Large intestine (tissue), 3 donors: ENCODE data around the gene ELMO2. TPM values are rescaled to one million over a fixed set of nuclear protein-coding genes. Genes with fewer than 3 reads are reported as not detected.

ENCODE experiments used
- DNase-seq, 2 donors: peaks; one replicate each; pipeline versions ENCODE4 v3.0.0 to v3.0.0-alpha.2; 2013
- H3K27ac ChIP-seq: one replicate; pipeline ENCODE4 v1.5.1; 2013; ENCODE audit warnings: low read length
- H3K27me3 ChIP-seq: 2 replicates; pipeline ENCODE4 v1.6.1; 2013; ENCODE audit warnings: low read length; ENCODE audit not compliant: control insufficient read depth, insufficient read depth
- H3K36me3 ChIP-seq: 2 replicates; pipeline ENCODE4 v1.6.1; 2013; ENCODE audit warnings: low read length; ENCODE audit not compliant: control insufficient read depth, insufficient read depth
- H3K4me1 ChIP-seq: one replicate; pipeline ENCODE4 v1.6.1; 2013; ENCODE audit warnings: low read length; ENCODE audit not compliant: control insufficient read depth, insufficient read depth
- H3K4me3 ChIP-seq: one replicate; pipeline ENCODE4 v1.5.1; 2013; ENCODE audit warnings: low read length
- H3K9me3 ChIP-seq: one replicate; pipeline ENCODE4 v1.6.1; 2013; ENCODE audit warnings: mild to moderate bottlenecking, low read depth, low read length, moderate library complexity; ENCODE audit not compliant: control insufficient read depth
- WGBS: methylation state at CpG from one replicate; pipeline ENCODE4 v1.1.5; 2013; ENCODE audit warnings: low lambda C conversion rate; ENCODE audit not compliant: insufficient coverage; 5-methylcytosine and 5-hydroxymethylcytosine counted together
- polyA plus RNA-seq: library from polyadenylated mRNA; unstranded; fragments of 120-200 nt; gene quantifications from one replicate; pipeline ENCODE4 v1.2.1, GENCODE V29; 2013

ELMO2 gene
- polyA plus RNA-seq, 1 donor: 40.2 TPM

GRCh38 chr20:46367967-46368901 is 38.2 kb downstream of the ELMO2 start:
- Histone ChIP-seq H3K9me3 (no peaks in the 10 kb centered on the region), H3K27me3 (no peaks in the 10 kb centered on the region), H3K27ac (peak overlapping the region; percentile 53), H3K4me3 (no peak overlapping the region), H3K4me1 (peaks cover 12% of the 10 kb centered on the region), H3K36me3 (peaks cover 73% of the 10 kb centered on the region)
- peak; percentile 77 to 84 for DNase-seq
- no CpG with 5 or more reads among the region's 6 CpGs for WGBS

DNA sequence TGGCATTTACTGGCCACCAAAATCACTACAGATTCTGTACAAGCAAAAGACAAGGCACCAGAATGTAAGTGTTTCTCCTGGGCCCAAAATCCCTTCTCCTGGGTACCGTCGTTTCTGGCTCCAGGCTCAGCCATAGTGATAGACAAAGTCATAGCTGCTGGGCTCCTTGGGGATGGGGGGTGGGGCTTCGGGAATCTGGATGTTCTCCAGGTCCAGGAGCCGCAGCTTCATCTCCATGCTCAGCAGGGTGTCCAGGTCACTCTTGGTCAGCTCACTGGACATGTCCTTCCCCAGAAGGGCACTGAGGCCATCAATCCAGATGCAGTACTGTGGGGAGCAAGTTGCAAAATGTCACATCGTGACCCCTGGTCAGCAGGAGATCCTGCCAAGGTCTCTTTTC is 39.2 kb downstream of the ELMO2 start:
- H3K4me3 ChIP-seq: no peak overlapping the region
- peaks cover 16% of the 10 kb centered on the region for H3K4me1 ChIP-seq
- peaks cover 70% of the 10 kb centered on the region for H3K36me3 ChIP-seq
- no peaks in the 10 kb centered on the region for H3K27me3 ChIP-seq
- no peaks in the 10 kb centered on the region for H3K9me3 ChIP-seq
- H3K27ac ChIP-seq: no peak overlapping the region
- no peak for DNase-seq
- WGBS: no CpG with 5 or more reads among the region's 5 CpGs

DNA sequence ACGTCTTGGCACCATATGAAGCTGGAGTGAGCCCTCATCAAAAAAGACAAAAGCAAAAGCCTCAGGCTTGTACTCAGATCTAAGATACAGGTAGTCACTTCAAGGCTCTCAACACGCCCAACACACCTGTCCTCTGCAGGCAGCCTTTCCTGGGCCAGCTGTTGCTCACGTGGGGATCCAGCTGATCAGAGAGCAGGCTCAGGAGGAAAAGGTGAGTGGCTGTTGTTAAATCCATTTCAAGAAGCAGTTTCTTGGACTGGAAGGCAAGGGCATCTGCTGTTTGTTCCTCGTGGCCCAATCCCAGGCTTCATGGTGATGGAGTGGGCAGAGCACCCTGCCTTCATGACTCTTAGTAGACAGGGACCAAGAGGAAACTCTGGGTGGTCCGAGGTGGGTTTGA is 39.6 kb downstream of the ELMO2 start:
- WGBS: no CpG with 5 or more reads among the region's 5 CpGs
- Histone ChIP-seq H3K4me3 (no peak overlapping the region), H3K36me3 (peaks cover 66% of the 10 kb centered on the region), H3K27me3 (no peaks in the 10 kb centered on the region), H3K4me1 (peaks cover 16% of the 10 kb centered on the region), H3K27ac (no peak overlapping the region), H3K9me3 (no peaks in the 10 kb centered on the region)
- no peak for DNase-seq

DNA sequence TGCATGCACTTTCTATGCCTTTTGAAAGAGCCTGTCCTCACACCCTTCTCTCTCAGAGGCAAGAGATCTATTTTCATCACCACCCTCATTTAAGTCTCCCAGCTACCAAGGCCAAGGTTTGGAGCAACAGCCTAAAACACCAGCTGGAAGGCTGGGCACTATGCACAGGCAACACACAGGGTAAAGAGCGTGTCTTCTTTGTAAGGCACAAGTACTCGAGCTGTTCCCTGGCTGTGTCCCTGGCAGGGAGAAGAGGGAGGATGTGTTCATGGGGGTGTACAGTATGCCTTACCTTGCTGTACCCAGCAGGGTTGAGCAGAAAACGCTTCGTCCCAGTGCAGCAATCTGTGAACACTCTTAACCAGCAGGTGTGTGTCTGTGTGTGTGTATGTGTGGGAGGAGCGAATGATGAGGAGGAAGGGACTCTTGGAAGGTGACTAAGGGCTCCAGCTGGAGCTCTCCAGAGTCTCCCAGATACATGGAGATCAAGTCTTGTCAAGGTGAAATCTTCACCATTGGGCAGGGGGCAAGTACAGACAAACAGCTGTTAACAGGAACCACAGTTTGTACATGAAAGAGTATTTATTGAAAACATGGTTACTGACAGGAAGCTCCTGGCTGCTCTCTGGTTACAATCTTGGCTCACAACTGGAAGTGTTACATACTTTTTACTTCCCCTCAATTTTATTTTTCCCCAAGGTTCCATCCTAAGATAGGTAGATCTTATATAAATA is 40.8 kb downstream of the ELMO2 start:
- H3K4me3 ChIP-seq: no peak overlapping the region
- no peak for DNase-seq
- no peaks in the 10 kb centered on the region for H3K9me3 ChIP-seq
- no peaks in the 10 kb centered on the region for H3K27me3 ChIP-seq
- H3K36me3 ChIP-seq: peaks cover 57% of the 10 kb centered on the region
- H3K4me1 ChIP-seq: peaks cover 16% of the 10 kb centered on the region
- no peak overlapping the region for H3K27ac ChIP-seq
- no CpG with 5 or more reads among the region's 5 CpGs for WGBS

DNA sequence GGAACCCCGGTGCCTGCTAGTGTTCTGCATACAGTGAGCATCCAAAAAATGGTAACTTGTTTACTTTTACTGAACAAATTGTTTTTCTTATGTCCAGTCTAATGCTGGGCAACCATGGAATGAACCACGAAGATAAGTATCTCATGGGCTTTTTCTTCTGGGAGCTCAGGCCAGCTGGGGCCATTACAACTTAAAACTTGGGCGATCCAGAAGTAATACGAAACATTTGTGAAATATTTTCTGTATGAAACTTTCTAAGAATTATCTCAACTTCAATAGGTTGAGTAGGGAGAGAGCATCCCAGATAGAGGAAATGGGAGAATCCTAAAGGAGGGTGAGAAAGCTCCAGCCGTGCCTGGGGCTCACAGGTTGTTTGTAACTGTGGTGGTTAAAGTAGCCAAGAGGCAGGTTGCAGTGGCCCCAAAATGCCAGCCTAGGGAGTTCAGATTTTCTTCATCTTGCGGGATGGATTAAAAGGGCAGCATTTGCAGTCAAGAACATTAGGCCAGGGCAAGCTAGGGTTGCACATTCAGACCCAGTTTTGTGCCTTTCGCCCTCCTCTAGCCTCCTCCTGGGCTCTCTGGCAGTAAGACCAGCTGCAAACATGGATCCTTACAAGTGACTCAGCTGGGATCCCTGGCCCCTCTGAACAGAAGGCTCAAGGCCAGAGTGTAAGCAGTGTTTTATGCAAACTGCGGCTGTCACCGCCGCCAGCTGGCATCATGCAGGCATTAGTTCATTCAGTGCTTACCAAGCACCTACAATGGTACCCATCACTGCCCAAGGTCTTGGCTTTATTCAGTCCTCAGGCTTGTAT is 41.5 kb downstream of the ELMO2 start:
- H3K36me3 ChIP-seq: peaks cover 54% of the 10 kb centered on the region
- H3K27me3 ChIP-seq: no peaks in the 10 kb centered on the region
- no peak for DNase-seq
- H3K4me3 ChIP-seq: peak overlapping the region; percentile 86
- H3K9me3 ChIP-seq: no peaks in the 10 kb centered on the region
- 79% methylated on average over 3 of the region's 10 CpGs for WGBS
- peak overlapping the region; percentile 94 for H3K27ac ChIP-seq
- peaks cover 16% of the 10 kb centered on the region for H3K4me1 ChIP-seq

DNA sequence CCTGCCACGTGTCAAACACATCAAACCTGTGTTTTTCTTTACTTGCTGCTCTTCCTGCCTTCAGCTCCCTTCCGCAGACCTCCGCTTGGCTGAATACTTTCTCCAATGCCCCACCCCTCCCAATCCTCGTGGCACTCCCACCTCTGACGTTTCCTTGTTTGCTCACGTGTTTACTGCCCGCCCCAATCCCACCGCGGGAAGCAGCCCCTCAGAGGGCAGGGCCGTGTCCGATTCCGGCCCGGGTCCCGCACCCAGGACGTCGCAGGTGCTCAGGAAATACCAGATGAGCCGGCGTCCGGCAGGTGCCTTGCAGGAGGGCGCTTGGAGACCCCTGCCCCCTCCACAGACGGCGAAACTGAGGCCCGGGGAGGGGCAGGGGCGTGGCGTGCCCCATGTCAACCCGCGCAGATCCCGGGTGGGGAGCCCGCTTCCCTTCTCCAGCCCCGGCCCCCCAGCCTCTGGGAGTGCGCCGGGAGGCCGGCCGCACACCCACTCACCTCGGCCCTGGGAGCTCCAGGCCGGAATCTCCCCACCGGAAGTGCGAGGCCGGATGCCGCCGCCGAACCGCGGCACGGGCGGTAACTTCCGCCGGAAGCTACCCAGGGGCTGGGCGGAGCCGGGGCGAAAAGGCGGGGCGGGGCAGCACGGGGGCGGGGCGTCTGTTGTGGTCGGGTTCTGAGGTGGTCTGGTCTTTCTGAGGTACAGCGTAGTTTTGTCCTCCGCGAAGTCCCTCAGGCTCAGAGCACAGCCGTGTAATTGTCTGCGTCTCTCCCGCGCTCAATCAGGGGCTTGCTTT is 42.3 kb downstream of the ELMO2 start:
- Histone ChIP-seq H3K36me3 (peaks cover 53% of the 10 kb centered on the region), H3K4me1 (peaks cover 16% of the 10 kb centered on the region)
- no CpG with 5 or more reads among the region's 64 CpGs for whole genome bisulfite sequencing

DNA sequence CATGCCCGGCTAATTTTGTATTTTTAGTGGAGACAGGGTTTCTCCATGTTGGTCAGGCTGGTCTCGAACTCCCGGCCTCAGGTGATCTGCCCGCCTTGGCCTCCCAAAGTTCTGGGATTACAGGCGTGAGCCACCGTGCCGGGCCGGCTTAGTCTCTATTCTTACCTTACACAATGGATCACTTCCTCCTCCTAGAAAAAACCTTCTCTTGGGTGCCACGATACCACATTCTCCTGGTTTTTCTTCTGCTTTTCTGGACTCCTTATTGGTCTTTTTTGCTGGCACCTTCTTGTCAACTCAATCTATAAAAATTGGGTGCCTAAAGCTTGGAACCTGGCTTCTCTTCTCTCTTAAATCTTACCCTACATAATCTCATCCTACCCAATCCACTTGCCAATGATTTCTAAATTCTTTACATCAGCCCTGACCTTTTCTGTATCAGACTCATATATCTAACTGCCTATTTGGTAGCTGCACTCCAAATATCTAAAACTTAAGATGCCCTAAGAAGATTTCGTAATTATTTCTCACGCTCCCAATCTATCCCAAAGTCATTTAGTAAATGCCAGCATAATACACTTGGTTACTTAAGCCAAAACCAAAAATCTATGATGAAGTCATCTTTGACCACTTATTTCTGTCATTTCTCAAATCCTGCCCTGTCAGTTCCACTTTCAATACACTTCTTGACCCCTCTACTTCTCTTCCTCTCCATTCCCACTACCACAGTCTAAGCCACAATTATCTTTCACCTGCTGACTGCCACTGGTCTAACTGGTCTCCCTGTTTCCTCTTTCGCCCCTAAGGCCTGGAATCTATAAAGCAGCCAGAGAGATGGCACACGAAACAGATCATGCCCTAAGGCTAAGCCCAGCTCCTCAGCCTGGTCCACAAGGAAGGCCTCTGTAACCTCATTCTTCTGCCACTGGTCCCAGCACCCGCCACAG is 43.2 kb downstream of the ELMO2 start:
- H3K4me3 ChIP-seq: peak overlapping the region; percentile 86
- WGBS: 98% methylated on average over 8 of the region's 14 CpGs
- no peaks in the 10 kb centered on the region for H3K9me3 ChIP-seq
- peaks cover 12% of the 10 kb centered on the region for H3K4me1 ChIP-seq
- H3K27ac ChIP-seq: peak overlapping the region; percentile 94
- no peak for DNase-seq
- peaks cover 52% of the 10 kb centered on the region for H3K36me3 ChIP-seq
- H3K27me3 ChIP-seq: no peaks in the 10 kb centered on the region

More for the DNA sequence above, 42.3 kb downstream of the ELMO2 start:
- peak; percentile 87 to 90 for DNase-seq
- no peaks in the 10 kb centered on the region for H3K27me3 ChIP-seq
- peak overlapping the region; percentile 86 for H3K4me3 ChIP-seq
- H3K27ac ChIP-seq: peak overlapping the region; percentile 94
- no peaks in the 10 kb centered on the region for H3K9me3 ChIP-seq

DNA sequence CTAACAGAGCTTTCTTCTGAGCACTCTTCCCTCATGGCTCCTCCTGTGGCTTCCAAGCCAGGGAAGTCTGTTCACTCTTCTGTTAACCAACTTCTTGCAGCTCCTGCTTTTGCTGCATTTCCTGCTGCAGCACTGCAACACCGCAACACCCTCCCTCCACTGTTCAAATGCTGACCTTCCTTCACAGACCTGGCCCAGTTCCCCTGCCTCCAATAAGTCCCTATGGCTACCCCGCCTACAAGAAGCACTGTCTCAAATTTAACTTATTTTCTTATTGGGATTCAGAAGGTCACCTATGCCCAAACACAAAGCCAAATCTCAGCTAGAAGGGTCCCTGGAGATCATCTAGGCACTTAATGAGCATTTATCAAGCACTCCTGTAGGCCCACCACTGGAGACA is 44.6 kb downstream of the ELMO2 start:
- no peaks in the 10 kb centered on the region for H3K9me3 ChIP-seq
- no peak for DNase-seq
- WGBS: no CpG with 5 or more reads among the region's 2 CpGs
- no peak overlapping the region for H3K4me3 ChIP-seq
- no peak overlapping the region for H3K27ac ChIP-seq
- peaks cover 42% of the 10 kb centered on the region for H3K36me3 ChIP-seq
- no peaks in the 10 kb centered on the region for H3K27me3 ChIP-seq
- H3K4me1 ChIP-seq: peaks cover 12% of the 10 kb centered on the region

GRCh38 chr20:46361381-46361780 is 45.0 kb downstream of the ELMO2 start:
- Histone ChIP-seq H3K27me3 (no peaks in the 10 kb centered on the region), H3K4me1 (peaks cover 12% of the 10 kb centered on the region), H3K36me3 (peaks cover 37% of the 10 kb centered on the region), H3K4me3 (no peak overlapping the region), H3K27ac (no peak overlapping the region), H3K9me3 (no peaks in the 10 kb centered on the region)
- DNase-seq: no peak
- no CpG with 5 or more reads among the region's 5 CpGs for WGBS
